Lung (tissue), 12 donors: ENCODE results near the gene RASL10A. TPM values are rescaled to one million over a fixed set of nuclear protein-coding genes. Genes with fewer than 3 reads are reported as not detected.

ENCODE experiments used
- ATAC-seq: fragments of 200-7000 bp; cut with Tn5 transposase; one replicate; pipeline ENCODE4 v1.9.1; 2020; ENCODE audit warnings: moderate number of reproducible peaks; ENCODE audit not compliant: insufficient read depth, low FRiP score
- DNase-seq, 3 donors: peaks; one replicate each; pipeline ENCODE4 v3.0.0-alpha.2; 2013 to 2017
- H3K27ac ChIP-seq, 2 donors: one replicate each; pipeline ENCODE4 v1.5.1; 2013; ENCODE audit warnings: mild to moderate bottlenecking in 2 of 2, moderate library complexity in 2 of 2, control low read depth in 1 of 2, inconsistent platforms in 1 of 2, low read depth in 1 of 2, low read length in 1 of 2
- H3K27me3 ChIP-seq, 3 donors: one replicate each; pipeline ENCODE4 v1.5.1; 2013; ENCODE audit warnings: low read length in 2 of 3; ENCODE audit not compliant: control insufficient read depth in 3 of 3, insufficient read depth in 3 of 3
- H3K36me3 ChIP-seq, 4 donors: one replicate each; pipeline ENCODE4 v1.5.1; 2013; ENCODE audit warnings: low read length in 4 of 4, mild to moderate bottlenecking in 1 of 4, moderate library complexity in 1 of 4; ENCODE audit not compliant: control insufficient read depth in 4 of 4, insufficient read depth in 4 of 4
- H3K4me1 ChIP-seq, 5 donors: one replicate each; pipeline ENCODE4 v1.5.1; 2013; ENCODE audit warnings: low read length in 5 of 5, mild to moderate bottlenecking in 2 of 5, moderate library complexity in 1 of 5; ENCODE audit not compliant: control insufficient read depth in 5 of 5, insufficient read depth in 5 of 5
- H3K4me3 ChIP-seq: one replicate; pipeline ENCODE4 v1.5.1; 2013; ENCODE audit warnings: mild to moderate bottlenecking, control low read depth, moderate library complexity
- H3K9ac ChIP-seq, 2 donors: one replicate each; pipeline ENCODE4 v1.5.1; 2013; ENCODE audit warnings: low read length in 2 of 2, control low read depth in 1 of 2; ENCODE audit not compliant: insufficient read depth in 1 of 2
- H3K9me3 ChIP-seq, 4 donors: one replicate each; pipeline ENCODE4 v1.5.1; 2013; ENCODE audit warnings: low read length in 3 of 4, mild to moderate bottlenecking in 1 of 4, moderate library complexity in 1 of 4; ENCODE audit not compliant: control insufficient read depth in 4 of 4, insufficient read depth in 3 of 4
- CTCF ChIP-seq: IDR thresholded peaks from 2 replicates; pipeline ENCODE4 v1.5.1; 2012; ENCODE audit warnings: mild to moderate bottlenecking; ENCODE audit errors: control extremely low read depth, extremely low read depth
- WGBS, 2 donors: extraction: QIAGEN DNeasy Blood & Tissue Kit; methylation state at CpG; one replicate each; pipeline ENCODE4 v1.1.7; 2013; 5-methylcytosine and 5-hydroxymethylcytosine counted together
- polyA plus RNA-seq, 2 donors: library from polyadenylated mRNA; stranded (reverse); fragments of 200-250 nt; gene quantifications; one replicate each; pipeline ENCODE4 v1.2.1, GENCODE V29; 2013
- total RNA-seq, 2 donors: library from RNA; depleted of rRNA in 1 of 2; stranded (reverse); fragments of >200 nt in 1 of 2; gene quantifications; one replicate each; pipeline ENCODE4 v1.2.1, GENCODE V29; 2014 to 2021
- donor health status: control.
- donor health status: control.
- donor health status: Bipolar disorder and iron deficiency.
- donor health status: healthy.
- donor health status: DM: yes; HTN: yes; CAD: no.

RASL10A gene
- total and polyA plus RNA-seq, 4 donors = 0.71 to 3.3 (median 2.0) TPM; not detected in 1

- no peak for ATAC-seq
- DNase-seq = no peak
- Histone ChIP-seq H3K36me3 (peaks cover 45 to 58% (median 52%) of the 10 kb centered on the region in 4 donors), H3K4me3 (no peak overlapping the region), H3K27me3 (no peaks in the 10 kb centered on the region), H3K4me1 (peaks cover 0 to 7% (median 0%) of the 10 kb centered on the region in 5 donors), H3K27ac (no peak overlapping the region), H3K9me3 (no peaks in the 10 kb centered on the region), H3K9ac (no peak overlapping the region)
- WGBS, 2 donors = 84 to 87% methylated on average over 8 of the region's 8 CpGs
- no peak for TF ChIP-seq CTCF
These were observed 16.9 kb downstream of the RASL10A start for GRCh38 chr22:29298641-29299040.

- no peak overlapping the region for H3K27ac ChIP-seq
- no peak overlapping the region for H3K9ac ChIP-seq
- ATAC-seq (no peak), DNase-seq (no peak)
- H3K9me3 ChIP-seq = no peaks in the 10 kb centered on the region
- no peak overlapping the region for H3K4me3 ChIP-seq
- H3K27me3 ChIP-seq = no peaks in the 10 kb centered on the region
- H3K36me3 ChIP-seq = peaks cover 44 to 69% (median 65%) of the 10 kb centered on the region in 4 donors
- no peaks in the 10 kb centered on the region for H3K4me1 ChIP-seq
- no peak for TF ChIP-seq CTCF
These were observed 23.1 kb downstream of the RASL10A start for GRCh38 chr22:29292379-29292778.

GRCh38 chr22:29291215-29291614 is 24.3 kb downstream of the RASL10A start:
- H3K36me3 ChIP-seq = peaks cover 44 to 62% (median 58%) of the 10 kb centered on the region in 4 donors

More at GRCh38 chr22:29291215-29291614, 24.3 kb downstream of the RASL10A start:
- Histone ChIP-seq H3K27ac (no peak overlapping the region), H3K27me3 (no peaks in the 10 kb centered on the region), H3K9me3 (no peaks in the 10 kb centered on the region), H3K9ac (no peak overlapping the region), H3K4me3 (no peak overlapping the region), H3K4me1 (no peaks in the 10 kb centered on the region)
- DNase-seq (no peak), ATAC-seq (no peak)
- no peak for TF ChIP-seq CTCF
- WGBS, 2 donors = 83 to 84% methylated on average over 7 of the region's 7 CpGs
